ENCODE data around the gene SGMS1.
A peak's percentile ranks its signal among the peaks of the same experiment; 100 is the strongest.

SGMS1 gene

DNA sequence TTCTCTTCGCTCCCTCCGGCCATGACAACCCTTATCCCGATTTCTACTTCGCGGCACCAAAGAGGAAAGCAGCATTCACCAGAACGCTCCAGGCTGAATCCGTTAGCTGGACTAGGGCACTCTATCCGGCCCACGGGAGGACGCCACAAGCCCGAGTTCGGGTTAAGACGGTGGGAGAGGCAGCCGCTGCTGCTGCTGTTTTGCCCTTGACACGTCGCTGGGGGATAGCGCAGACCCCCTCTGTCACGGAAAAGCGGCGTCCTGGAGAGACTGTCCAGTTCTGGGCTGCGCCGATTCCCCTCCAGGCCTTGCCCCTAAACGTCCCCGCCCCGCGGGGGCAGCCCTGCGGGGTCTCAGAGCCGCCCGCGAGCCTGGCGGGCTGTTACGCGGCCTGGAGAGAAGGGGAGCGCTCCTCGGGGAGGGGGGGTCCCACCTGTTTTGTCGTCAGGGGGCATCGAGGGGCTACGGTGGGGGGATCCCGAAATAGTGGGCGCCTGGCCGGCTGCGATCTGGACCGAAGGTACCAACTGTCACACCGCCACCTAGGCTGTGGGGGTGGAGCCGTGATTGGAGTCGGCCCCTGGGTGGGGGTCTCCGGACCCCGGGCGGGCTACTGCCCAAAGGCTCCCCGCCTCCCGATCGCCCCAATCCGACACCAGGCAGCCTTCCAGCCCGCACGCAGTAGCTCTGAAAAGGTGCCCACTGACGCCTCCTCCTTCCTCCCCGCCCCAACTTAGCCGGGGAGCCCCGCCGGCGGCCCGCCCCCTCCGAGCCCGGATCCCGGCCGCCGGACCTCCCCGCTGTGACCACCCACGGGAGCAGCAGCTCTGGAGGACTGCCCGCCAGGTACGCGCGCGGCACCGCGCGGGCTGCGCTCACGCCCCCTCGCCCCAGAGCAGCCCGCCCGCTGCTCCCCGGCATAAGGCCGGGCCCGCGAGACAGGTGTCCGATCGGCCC, 772 bp downstream of the SGMS1 start:
- no peak for DNase-seq (ENCODE audit: low read depth)
- no peak for TF ChIP-seq CTCF (IDR thresholded peaks at IDR 0.05; ENCODE audit: low read depth, low read length, missing control alignments)
- H3K4me3 ChIP-seq (ENCODE audit: low read depth, low read length) = peak overlapping the region; percentile 74

DNA sequence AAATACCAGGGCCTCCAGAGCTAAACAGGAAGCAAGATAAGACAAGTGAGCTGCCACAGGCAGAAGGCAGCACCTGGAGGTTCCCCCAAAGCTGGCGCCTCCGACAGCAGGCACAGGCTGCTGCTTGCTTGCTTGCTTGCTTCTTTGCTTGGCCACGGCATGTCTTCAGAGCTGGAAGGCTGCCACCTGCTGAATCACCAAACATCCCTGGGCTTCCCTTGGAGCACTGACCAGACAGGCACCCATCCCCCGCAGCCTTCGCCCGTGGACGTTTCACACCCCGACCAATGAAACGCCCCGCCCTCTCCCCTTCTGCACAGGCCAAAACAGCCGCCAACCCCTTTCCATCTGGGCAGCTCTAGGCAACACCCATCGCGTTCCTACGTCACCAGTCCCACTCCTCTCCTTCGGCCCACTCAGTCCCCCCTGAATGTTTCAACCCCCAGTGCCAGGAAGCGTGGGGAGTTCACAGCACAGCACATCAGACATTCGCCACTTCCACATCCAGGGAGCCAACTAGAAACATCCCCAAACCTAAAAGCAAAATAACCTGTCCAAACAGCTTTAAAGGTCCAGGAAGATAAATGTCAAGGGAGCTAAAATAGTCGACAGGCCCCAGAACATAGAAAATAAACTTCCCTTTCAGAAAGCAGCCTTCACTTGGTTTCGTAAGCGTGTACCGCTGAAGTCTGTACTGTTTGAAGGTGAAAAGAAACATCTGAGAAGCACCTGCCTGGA, 1.6 kb downstream of the SGMS1 start:
- H3K4me3 ChIP-seq (ENCODE audit: low read depth, low read length) = peak overlapping the region; percentile 74
- peak; percentile 62 for DNase-seq (ENCODE audit: low read depth)
- TF ChIP-seq CTCF (IDR thresholded peaks at IDR 0.05; ENCODE audit: low read depth, low read length, missing control alignments) = no peak

DNA sequence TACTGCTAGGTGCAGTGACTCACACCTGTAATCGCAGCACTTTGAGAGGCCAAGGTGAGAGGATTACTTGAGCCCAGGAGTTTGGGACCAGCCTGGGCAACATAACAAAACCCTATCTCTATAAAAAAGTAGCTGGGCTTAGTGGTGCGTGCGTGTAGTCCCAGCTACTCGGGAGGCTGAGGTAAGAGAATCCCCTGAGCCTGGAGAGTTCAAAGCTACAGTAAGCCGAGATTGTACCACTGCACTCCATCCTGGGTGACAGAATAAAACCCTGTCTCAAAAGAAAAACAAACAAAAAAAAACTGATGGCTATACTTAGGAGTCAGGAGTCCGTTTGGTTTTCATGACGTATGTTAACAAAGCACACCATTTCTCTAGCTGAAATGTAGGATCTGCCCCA, 2.9 kb downstream of the SGMS1 start:
- no peak for TF ChIP-seq CTCF (IDR thresholded peaks at IDR 0.05; ENCODE audit: low read depth, low read length, missing control alignments)
- no peak for DNase-seq (ENCODE audit: low read depth)
- H3K4me3 ChIP-seq (ENCODE audit: low read depth, low read length) = no peak overlapping the region

- no peak for TF ChIP-seq CTCF (IDR thresholded peaks at IDR 0.05; ENCODE audit: low read depth, low read length, missing control alignments)
- no peak overlapping the region for H3K4me3 ChIP-seq (ENCODE audit: low read depth, low read length)
These were observed 3.9 kb downstream of the SGMS1 start for GRCh38 chr10:50619882-50620281.

DNA sequence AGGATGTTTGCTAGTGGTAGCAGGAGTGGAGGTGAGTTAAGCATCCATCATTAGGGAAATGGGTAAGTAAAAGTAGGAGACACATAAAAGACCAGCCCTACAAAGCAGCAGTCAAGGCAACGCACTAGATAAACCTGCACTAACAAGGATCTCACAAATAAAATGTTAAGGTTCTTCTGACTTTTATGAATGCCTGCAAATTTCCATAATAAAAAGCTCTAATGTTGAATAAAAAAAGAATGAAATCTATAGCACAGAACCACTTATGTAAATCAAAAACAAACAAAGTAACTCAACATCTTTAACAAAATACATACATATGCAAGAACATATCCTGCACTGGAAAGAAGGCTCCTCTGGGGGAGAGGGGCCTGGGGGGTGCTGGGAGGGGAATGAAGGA, 4.6 kb downstream of the SGMS1 start:
- no peak for DNase-seq (ENCODE audit: low read depth)
- TF ChIP-seq CTCF (IDR thresholded peaks at IDR 0.05; ENCODE audit: low read depth, low read length, missing control alignments) = no peak
- H3K4me3 ChIP-seq (ENCODE audit: low read depth, low read length) = no peak overlapping the region

More at GRCh38 chr10:50619882-50620281, 3.9 kb downstream of the SGMS1 start:
- DNase-seq (ENCODE audit: low read depth) = no peak

- TF ChIP-seq CTCF (IDR thresholded peaks at IDR 0.05; ENCODE audit: low read depth, low read length, missing control alignments) = no peak
- no peak for DNase-seq (ENCODE audit: low read depth)
- H3K4me3 ChIP-seq (ENCODE audit: low read depth, low read length) = no peak overlapping the region
These were observed 5.1 kb downstream of the SGMS1 start for GRCh38 chr10:50618624-50619023.
